GM21825 (cell line): ENCODE measurements around the gene ALDH8A1.

Experiments
- ATAC-seq: cut with Tn5 transposase; IDR thresholded peaks from one replicate; pipeline ENCODE4 v1.9.1; 2021; ENCODE audit warnings: mild to moderate bottlenecking, moderate library complexity; ENCODE audit not compliant: unreplicated experiment

ALDH8A1 gene

GRCh38 chr6:134951494-134952263 lies 1.8 kb upstream of the ALDH8A1 start:
- no peak for ATAC-seq

GRCh38 chr6:134950482-134950881 lies 581 bp upstream of the ALDH8A1 start:
- no peak for ATAC-seq

GRCh38 chr6:134948691-134949090 lies 1.2 kb downstream of the ALDH8A1 start:
- ATAC-seq: no peak

GRCh38 chr6:134948142-134948541 lies 1.8 kb downstream of the ALDH8A1 start:
- no peak for ATAC-seq

- no peak for ATAC-seq
These were observed 4.9 kb downstream of the ALDH8A1 start for GRCh38 chr6:134945045-134945444.

GRCh38 chr6:134943522-134944111 lies 6.3 kb downstream of the ALDH8A1 start:
- no peak for ATAC-seq

GRCh38 chr6:134938896-134939295 lies 11.0 kb downstream of the ALDH8A1 start:
- peak; percentile 76 for ATAC-seq

GRCh38 chr6:134937426-134937825 lies 12.5 kb downstream of the ALDH8A1 start:
- no peak for ATAC-seq

GRCh38 chr6:134936931-134937330 lies 13.0 kb downstream of the ALDH8A1 start:
- ATAC-seq: no peak

- ATAC-seq: no peak
These were observed 13.4 kb downstream of the ALDH8A1 start for GRCh38 chr6:134936476-134936875.

GRCh38 chr6:134934793-134935485 lies 15.0 kb downstream of the ALDH8A1 start:
- no peak for ATAC-seq

GRCh38 chr6:134932535-134933470 lies 17.1 kb downstream of the ALDH8A1 start:
- no peak for ATAC-seq

- no peak for ATAC-seq
These were observed 17.8 kb downstream of the ALDH8A1 start for GRCh38 chr6:134932098-134932497.

- no peak for ATAC-seq
These were observed 19.4 kb downstream of the ALDH8A1 start for GRCh38 chr6:134930463-134930862.

- ATAC-seq: no peak
These were observed 21.6 kb downstream of the ALDH8A1 start for GRCh38 chr6:134928151-134928900.

GRCh38 chr6:134925800-134926199 lies 24.1 kb downstream of the ALDH8A1 start:
- ATAC-seq: no peak

GRCh38 chr6:134921721-134922261 lies 28.1 kb downstream of the ALDH8A1 start:
- ATAC-seq: no peak

- ATAC-seq: no peak
These were observed 28.6 kb downstream of the ALDH8A1 start for GRCh38 chr6:134921276-134921675.

GRCh38 chr6:134920422-134920821 lies 29.5 kb downstream of the ALDH8A1 start:
- ATAC-seq: no peak

- no peak for ATAC-seq
These were observed 31.4 kb downstream of the ALDH8A1 start for GRCh38 chr6:134918418-134918961.
